Natural killer cell (primary cell): ENCODE data around the gene KRTAP22-1. TPM values are rescaled to one million over a fixed set of nuclear protein-coding genes. Genes with fewer than 3 reads are reported as not detected.

ENCODE experiments used
- ATAC-seq, 3 donors: fragments of 150-1000 bp in 2 of 3; fragments of 200-7000 bp in 1 of 3; cut with Tn5 transposase; 1 replicate in 1 of 3; 2 replicates in 2 of 3; pipeline ENCODE4 v1.10.0; 2021; ENCODE audit warnings: mild to moderate bottlenecking in 2 of 3, moderate library complexity in 2 of 3
- DNase-seq, 2 donors: peaks; one replicate each; pipeline versions ENCODE4 v3.0.0 to v3.0.0-alpha.2; 2013 to 2021; ENCODE audit warnings: mixed read lengths in 1 of 2
- H3K27ac ChIP-seq: one replicate; pipeline ENCODE4 v1.5.1; 2013; ENCODE audit warnings: mild to moderate bottlenecking, low read length
- H3K27me3 ChIP-seq: one replicate; pipeline ENCODE4 v1.6.1; 2013; ENCODE audit warnings: low read length; ENCODE audit not compliant: control insufficient read depth, insufficient read depth
- H3K36me3 ChIP-seq: one replicate; pipeline ENCODE4 v1.6.1; 2013; ENCODE audit warnings: low read length; ENCODE audit not compliant: control insufficient read depth, insufficient read depth
- H3K4me1 ChIP-seq: one replicate; pipeline ENCODE4 v1.6.1; 2013; ENCODE audit warnings: low read length; ENCODE audit not compliant: control insufficient read depth, insufficient read depth
- H3K4me3 ChIP-seq: one replicate; pipeline ENCODE4 v1.5.1; 2013; ENCODE audit warnings: low read length
- H3K9me3 ChIP-seq: one replicate; pipeline ENCODE4 v1.6.1; 2013; ENCODE audit warnings: low read length; ENCODE audit not compliant: control insufficient read depth, insufficient read depth
- H3K27ac Mint-ChIP-seq, 2 donors: one replicate each; pipeline ENCODE4 v1.8.0; 2022; ENCODE audit warnings: mild to moderate bottlenecking in 2 of 2, mixed read lengths in 2 of 2, moderate library complexity in 1 of 2
- H3K27me3 Mint-ChIP-seq, 2 donors: one replicate each; pipeline ENCODE4 v1.8.0; 2022; ENCODE audit warnings: low read depth in 2 of 2, mixed read lengths in 2 of 2
- H3K36me3 Mint-ChIP-seq: one replicate; pipeline ENCODE4 v1.8.0; 2022; ENCODE audit warnings: mixed read lengths
- H3K4me1 Mint-ChIP-seq, 2 donors: one replicate each; pipeline ENCODE4 v1.8.0; 2022; ENCODE audit warnings: mixed read lengths in 2 of 2
- H3K4me3 Mint-ChIP-seq: one replicate; pipeline ENCODE4 v1.8.0; 2022; ENCODE audit warnings: mild to moderate bottlenecking, moderate library complexity, mixed read lengths
- H3K9me3 Mint-ChIP-seq, 2 donors: one replicate each; pipeline ENCODE4 v1.8.0; 2022; ENCODE audit warnings: mixed read lengths in 2 of 2
- WGBS: methylation state at CpG from one replicate; pipeline ENCODE4 v1.1.7; 2013; ENCODE audit warnings: missing lambda C conversion rate; ENCODE audit not compliant: insufficient coverage; 5-methylcytosine and 5-hydroxymethylcytosine counted together
- intact Hi-C: fragments of 100-400 bp; cut with micrococcal nuclease; formaldehyde crosslinking; loops from one replicate; pipeline ENCODE4 v1.14.2; 2022
- total RNA-seq, 4 donors: library from RNA; stranded (reverse); fragments of 120-200 nt in 1 of 4; gene quantifications; one replicate each; pipeline versions ENCODE4 v1.2.3 to v1.2.4, GENCODE V29; 2013 to 2022
- TF ChIP-seq, protein P1 (sequence below): fragments of 200-600 bp; IDR thresholded peaks from one replicate; pipeline ENCODE4 v1.8.0; 2022; ENCODE audit warnings: antibody characterized with exemption

KRTAP22-1 gene
- total RNA-seq, 3 donors from 2014 or later (not counting 1 experiment from before 2014, with no cell fraction given) = not detected

DNA sequence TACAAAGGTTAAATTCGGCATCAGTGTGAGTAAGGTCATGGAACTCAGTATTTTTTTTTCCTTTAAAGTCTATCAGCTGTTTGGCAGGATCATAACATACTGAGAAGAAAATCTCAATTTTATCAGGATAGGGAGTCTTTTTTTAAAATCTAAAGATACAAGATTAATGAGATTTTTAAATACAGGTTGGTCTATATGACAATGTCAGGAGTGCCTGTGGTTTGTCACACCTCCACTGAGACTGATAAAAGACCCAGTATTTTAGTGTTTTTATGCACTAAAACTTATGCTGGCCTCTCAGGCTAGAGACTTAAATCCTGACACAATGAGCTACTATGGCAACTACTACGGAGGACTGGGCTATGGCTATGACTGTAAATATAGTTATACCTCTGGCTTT, 41.7 kb downstream of the KRTAP22-1 start, which contains the start of gene KRTAP20-3:
Gene KRTAP20-3, plus strand, starts transcription at position 301 of the 400 bp plus-strand sequence.
- no peak within 1 kb of the TSS for H3K4me3 ChIP-seq
- DNase-seq (no peak), ATAC-seq (no peak)
- H3K27ac ChIP-seq = no peak within 1 kb of the TSS
- H3K9me3 Mint-ChIP-seq = peaks cover 18 to 20% of the 10 kb centered on the region in 2 donors
- no peaks in the 10 kb centered on the region for H3K36me3 ChIP-seq
- no peaks in the 10 kb centered on the region for H3K27me3 ChIP-seq
- WGBS = 80% methylated on average over 2 of the region's 2 CpGs
- intact Hi-C loops = no loop called here
- no peaks in the 10 kb centered on the region for H3K4me1 ChIP-seq
- no peak within 1 kb of the TSS for H3K27ac Mint-ChIP-seq
- H3K4me1 Mint-ChIP-seq = no peaks in the 10 kb centered on the region
- TF ChIP-seq, protein P1, sequence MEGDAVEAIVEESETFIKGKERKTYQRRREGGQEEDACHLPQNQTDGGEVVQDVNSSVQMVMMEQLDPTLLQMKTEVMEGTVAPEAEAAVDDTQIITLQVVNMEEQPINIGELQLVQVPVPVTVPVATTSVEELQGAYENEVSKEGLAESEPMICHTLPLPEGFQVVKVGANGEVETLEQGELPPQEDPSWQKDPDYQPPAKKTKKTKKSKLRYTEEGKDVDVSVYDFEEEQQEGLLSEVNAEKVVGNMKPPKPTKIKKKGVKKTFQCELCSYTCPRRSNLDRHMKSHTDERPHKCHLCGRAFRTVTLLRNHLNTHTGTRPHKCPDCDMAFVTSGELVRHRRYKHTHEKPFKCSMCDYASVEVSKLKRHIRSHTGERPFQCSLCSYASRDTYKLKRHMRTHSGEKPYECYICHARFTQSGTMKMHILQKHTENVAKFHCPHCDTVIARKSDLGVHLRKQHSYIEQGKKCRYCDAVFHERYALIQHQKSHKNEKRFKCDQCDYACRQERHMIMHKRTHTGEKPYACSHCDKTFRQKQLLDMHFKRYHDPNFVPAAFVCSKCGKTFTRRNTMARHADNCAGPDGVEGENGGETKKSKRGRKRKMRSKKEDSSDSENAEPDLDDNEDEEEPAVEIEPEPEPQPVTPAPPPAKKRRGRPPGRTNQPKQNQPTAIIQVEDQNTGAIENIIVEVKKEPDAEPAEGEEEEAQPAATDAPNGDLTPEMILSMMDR = no peak
- no peak within 1 kb of the TSS for H3K4me3 Mint-ChIP-seq
- no peaks in the 10 kb centered on the region for H3K27me3 Mint-ChIP-seq
- H3K9me3 ChIP-seq = no peaks in the 10 kb centered on the region
- H3K36me3 Mint-ChIP-seq = no peaks in the 10 kb centered on the region

DNA sequence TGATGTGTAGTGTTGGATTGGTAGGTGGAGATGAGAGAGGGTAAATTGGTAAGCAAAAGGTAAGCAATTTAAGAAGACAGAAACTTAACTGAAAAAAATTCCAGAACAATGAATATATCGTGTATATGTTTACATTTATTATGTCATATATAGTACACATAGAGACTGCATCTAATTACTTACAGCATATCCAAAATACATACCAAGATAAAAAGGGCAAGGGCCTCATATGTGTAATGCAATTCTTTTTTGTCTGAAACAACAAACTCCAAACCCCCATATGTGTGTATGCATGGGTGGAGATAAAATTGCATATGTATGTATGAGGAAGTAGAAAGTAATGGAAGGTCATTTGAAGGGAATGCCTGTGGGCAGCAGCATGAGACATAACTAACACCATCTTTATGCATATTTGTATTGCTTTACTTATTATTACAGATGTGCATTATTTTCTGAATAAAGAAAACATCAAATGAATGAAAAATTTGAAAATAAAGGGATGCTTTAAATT, 46.1 kb downstream of the KRTAP22-1 start:
- no CpG with 5 or more reads among the region's 1 CpG for WGBS
- H3K36me3 Mint-ChIP-seq = no peaks in the 10 kb centered on the region
- TF ChIP-seq, protein P1 = no peak
- ATAC-seq (no peak), DNase-seq (no peak)
- no peak overlapping the region for H3K4me3 Mint-ChIP-seq
- Histone ChIP-seq H3K4me3 (no peak overlapping the region), H3K27me3 (no peaks in the 10 kb centered on the region), H3K9me3 (no peaks in the 10 kb centered on the region), H3K4me1 (no peaks in the 10 kb centered on the region), H3K36me3 (no peaks in the 10 kb centered on the region), H3K27ac (no peak overlapping the region)
- H3K27ac Mint-ChIP-seq = no peak overlapping the region
- H3K27me3 Mint-ChIP-seq = no peaks in the 10 kb centered on the region
- intact Hi-C loops = no loop called here
- H3K4me1 Mint-ChIP-seq = no peaks in the 10 kb centered on the region
- H3K9me3 Mint-ChIP-seq = peaks cover 18 to 22% of the 10 kb centered on the region in 2 donors

Other genes starting within 250 kb of the KRTAP22-1 start
- not detected for gene KRTAP13-2, start 228.8 kb upstream of the KRTAP22-1 start, total RNA-seq
- gene KRTAP13-1, start 205.1 kb upstream of the KRTAP22-1 start, total RNA-seq = not detected
- gene KRTAP13-3, start 175.2 kb upstream of the KRTAP22-1 start, total RNA-seq = not detected
- not detected for gene KRTAP13-4, start 170.9 kb upstream of the KRTAP22-1 start, total RNA-seq
- gene KRTAP15-1, start 160.8 kb upstream of the KRTAP22-1 start, total RNA-seq = not detected
- not detected for gene KRTAP19-1, start 120.7 kb upstream of the KRTAP22-1 start, total RNA-seq
- not detected for gene KRTAP19-2, start 113.7 kb upstream of the KRTAP22-1 start, total RNA-seq
- not detected for gene KRTAP19-3, start 109.1 kb upstream of the KRTAP22-1 start, total RNA-seq
- not detected for gene KRTAP19-4, start 103.9 kb upstream of the KRTAP22-1 start, total RNA-seq
- gene KRTAP19-5, start 98.9 kb upstream of the KRTAP22-1 start, total RNA-seq = not detected
- gene KRTAP19-6, start 59.2 kb upstream of the KRTAP22-1 start, total RNA-seq = not detected
- gene KRTAP19-7, start 39.8 kb upstream of the KRTAP22-1 start, total RNA-seq = not detected
- gene KRTAP22-2, start 10.7 kb upstream of the KRTAP22-1 start, total RNA-seq = not detected
- not detected for gene KRTAP6-3, start 8.6 kb upstream of the KRTAP22-1 start, total RNA-seq
- gene KRTAP6-2, start 2.2 kb upstream of the KRTAP22-1 start, total RNA-seq = not detected
- not detected for gene KRTAP6-1, start 12.8 kb downstream of the KRTAP22-1 start, total RNA-seq
- not detected for gene KRTAP20-1, start 15.3 kb downstream of the KRTAP22-1 start, total RNA-seq
- not detected for gene KRTAP20-4, start 19.5 kb downstream of the KRTAP22-1 start, total RNA-seq
- gene KRTAP20-2, start 34.1 kb downstream of the KRTAP22-1 start, total RNA-seq = not detected
- not detected for gene KRTAP20-3, start 41.8 kb downstream of the KRTAP22-1 start, total RNA-seq
- not detected for gene KRTAP21-3, start 117.7 kb downstream of the KRTAP22-1 start, total RNA-seq
- not detected for gene KRTAP21-2, start 146.2 kb downstream of the KRTAP22-1 start, total RNA-seq
- not detected for gene KRTAP21-1, start 154.3 kb downstream of the KRTAP22-1 start, total RNA-seq
- not detected for gene KRTAP8-1, start 212.2 kb downstream of the KRTAP22-1 start, total RNA-seq
- not detected for gene KRTAP7-1, start 228.7 kb downstream of the KRTAP22-1 start, total RNA-seq